NT2/D1 (cell line): ENCODE data around the gene TXNDC2.

Experiments used
- SUZ12 ChIP-seq: IDR thresholded peaks from 2 replicates; pipeline ENCODE4 v1.6.1; 2011; ENCODE audit not compliant: insufficient read length, insufficient read depth; ENCODE audit errors: extremely low read depth
- YY1 ChIP-seq: IDR thresholded peaks from 2 replicates; pipeline ENCODE4 v1.6.1; 2011; ENCODE audit not compliant: insufficient read length, insufficient read depth
- ZNF274 ChIP-seq: IDR thresholded peaks from 2 replicates; pipeline ENCODE4 v1.6.1; 2011; ENCODE audit warnings: mild to moderate bottlenecking, low read depth, low read length

DNA sequence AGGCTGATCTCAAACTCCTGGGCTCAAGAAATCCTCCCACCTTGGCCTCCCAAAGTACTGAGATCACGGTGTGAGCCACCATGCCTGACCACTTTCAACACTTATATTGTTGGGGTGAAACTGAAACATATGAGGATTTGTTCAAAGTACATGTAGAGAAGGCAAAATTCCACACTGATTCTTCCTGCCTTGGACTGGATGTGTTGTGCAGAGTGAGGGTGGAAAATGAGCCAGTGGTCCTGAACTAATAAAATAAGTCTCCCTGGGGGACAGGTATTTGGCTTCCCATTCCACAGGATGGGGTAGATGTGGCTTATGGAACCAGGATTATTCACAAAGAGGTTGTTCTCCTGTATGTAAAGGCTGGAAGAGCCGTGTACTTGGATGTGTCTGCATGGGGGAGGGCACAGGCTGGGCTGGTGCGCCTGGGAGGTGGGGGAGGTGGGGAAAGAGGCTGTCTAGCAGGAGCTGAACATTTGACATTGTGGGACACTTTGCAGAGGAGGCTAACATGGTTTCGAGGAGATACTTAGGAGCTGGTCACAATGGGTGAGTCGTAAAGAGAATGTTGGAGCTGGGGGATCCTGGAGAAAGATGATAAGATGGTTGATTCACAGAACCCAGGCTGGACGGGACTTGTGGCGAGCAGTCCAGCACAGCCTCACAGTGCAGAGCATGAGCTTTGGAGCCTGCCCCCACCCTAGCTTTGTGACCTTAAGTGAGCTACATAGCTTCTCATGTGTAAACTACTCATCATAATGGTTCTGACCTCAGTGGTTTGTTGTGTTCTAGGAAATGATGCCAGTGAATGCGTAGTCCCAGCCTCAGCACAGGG, at the start of gene TXNDC2:
- TF ChIP-seq YY1 (no peak), ZNF274 (no peak), SUZ12 (no peak)
